HEK293 (cell line): ENCODE measurements around the gene GRID2.
"Not testable (repeated sequence)": the region's sequence is repeated elsewhere in the genome, so short reads cannot be mapped to it uniquely, and the experiment has no call there.

Experiments
- CTCF ChIA-PET: fragments of 350-600 bp; formaldehyde crosslinking; extraction: SDS; loops from one replicate; lab custom pipeline; 2021; ENCODE audit warnings: antibody characterized with exemption; lab: Yijun Ruan, JAX
- POLR2A ChIA-PET: fragments of 300-600 bp; formaldehyde crosslinking; extraction: SDS; loops from one replicate; lab custom pipeline; 2020; ENCODE audit warnings: antibody characterized with exemption, inconsistent platforms; lab: Yijun Ruan, JAX
- H3K27ac ChIP-seq: fragments of 200-500 bp; sonication (Bioruptor generic); 2 replicates; pipeline ENCODE4 v1.5.1; 2014; ENCODE audit warnings: low read depth, low read length, control low read depth, inconsistent platforms; ENCODE audit errors: extremely low read depth
- H3K36me3 ChIP-seq, 2 experiments: fragments of 200-500 bp in 1 of 2; sonication (Bioruptor generic) in 1 of 2; 1 replicate in 1 of 2; 2 replicates in 1 of 2; pipeline ENCODE4 v1.5.1; 2014 to 2017; ENCODE audit warnings: inconsistent platforms in 2 of 2, low read length in 2 of 2; ENCODE audit not compliant: control insufficient read depth in 2 of 2, insufficient read depth in 1 of 2
- H3K4me1 ChIP-seq: fragments of 200-500 bp; sonication (Bioruptor generic); 2 replicates; pipeline ENCODE4 v1.5.1; 2014; ENCODE audit warnings: mild to moderate bottlenecking, low read length, inconsistent platforms; ENCODE audit not compliant: control insufficient read depth, insufficient read depth
- H3K4me3 ChIP-seq: 2 replicates; pipeline ENCODE4 v1.5.1; 2011; ENCODE audit warnings: low read depth, mild to moderate bottlenecking, control low read depth, low read length, moderate library complexity
- H3K9me3 ChIP-seq: fragments of 200-500 bp; sonication (Bioruptor generic); 2 replicates; pipeline ENCODE4 v1.5.1; 2014; ENCODE audit warnings: low read depth, low read length, inconsistent platforms; ENCODE audit not compliant: control insufficient read depth, insufficient read depth
- HOXC10 ChIP-seq: sonication (generic); formaldehyde crosslinking; IDR thresholded peaks from 2 replicates; pipeline ENCODE4 v1.8.1; 2023; ENCODE audit warnings: mild to moderate bottlenecking, missing genetic modification reagents
- MYNN ChIP-seq: fragments of 450-650 bp; formaldehyde crosslinking; IDR thresholded peaks from 2 replicates; pipeline ENCODE4 v1.5.1; 2016; ENCODE audit warnings: missing biosample characterization, missing genetic modification characterization, borderline replicate concordance
- ZNF133 ChIP-seq: fragments of 450-650 bp; formaldehyde crosslinking; IDR thresholded peaks from 2 replicates; pipeline ENCODE4 v1.5.1; 2016; ENCODE audit warnings: missing biosample characterization, missing genetic modification characterization
- ZNF394 ChIP-seq: fragments of 450-650 bp; formaldehyde crosslinking; IDR thresholded peaks from 2 replicates; pipeline ENCODE4 v1.5.1; 2016; ENCODE audit warnings: missing biosample characterization, missing genetic modification characterization, mild to moderate bottlenecking, moderate library complexity, borderline replicate concordance
- ZNF423 ChIP-seq: fragments of 450-650 bp; formaldehyde crosslinking; IDR thresholded peaks from 2 replicates; pipeline ENCODE4 v1.5.1; 2016; ENCODE audit warnings: missing biosample characterization, missing genetic modification characterization
- ZNF426 ChIP-seq: fragments of 450-650 bp; formaldehyde crosslinking; IDR thresholded peaks from 2 replicates; pipeline ENCODE4 v1.5.1; 2017; ENCODE audit warnings: missing biosample characterization, missing genetic modification characterization, mild to moderate bottlenecking, inconsistent platforms, moderate library complexity
- ZNF555 ChIP-seq: fragments of 450-650 bp; formaldehyde crosslinking; conservative IDR thresholded peaks from 2 replicates; pipeline ENCODE4 v1.5.1; 2017; ENCODE audit warnings: missing biosample characterization, mild to moderate bottlenecking, missing genetic modification characterization, inconsistent platforms
- ZNF626 ChIP-seq: fragments of 450-650 bp; sonication (Bioruptor Pico); formaldehyde crosslinking; IDR thresholded peaks from 2 replicates; pipeline ENCODE4 v1.5.1; 2018; ENCODE audit warnings: missing biosample characterization, missing genetic modification characterization, inconsistent platforms
- ZNF654 ChIP-seq: fragments of 450-650 bp; formaldehyde crosslinking; IDR thresholded peaks from 2 replicates; pipeline ENCODE4 v1.5.1; 2016; ENCODE audit warnings: low read depth, missing biosample characterization, missing genetic modification characterization
- ZXDB ChIP-seq: fragments of 450-650 bp; formaldehyde crosslinking; IDR thresholded peaks from 2 replicates; pipeline ENCODE4 v1.5.1; 2016; ENCODE audit warnings: missing biosample characterization, missing genetic modification characterization
- TF ChIP-seq, protein P1 (sequence below): fragments of 450-650 bp; formaldehyde crosslinking; conservative IDR thresholded peaks from 2 replicates; pipeline ENCODE4 v1.5.1; 2016; ENCODE audit warnings: low read depth, missing biosample characterization, missing genetic modification characterization
- TF ChIP-seq, protein P2 (sequence below): fragments of 450-650 bp; formaldehyde crosslinking; conservative IDR thresholded peaks from 2 replicates; pipeline ENCODE4 v1.5.1; 2016; ENCODE audit warnings: low read depth, missing biosample characterization, missing genetic modification characterization
- TF ChIP-seq, protein P3 (sequence below): fragments of 450-650 bp; formaldehyde crosslinking; IDR thresholded peaks from 2 replicates; pipeline ENCODE4 v1.5.1; 2016; ENCODE audit warnings: missing biosample characterization, missing genetic modification characterization, borderline replicate concordance
- TF ChIP-seq, protein P4 (sequence below): fragments of 450-650 bp; formaldehyde crosslinking; IDR thresholded peaks from 2 replicates; pipeline ENCODE4 v1.5.1; 2016; ENCODE audit warnings: missing biosample characterization, missing genetic modification characterization

GRID2 gene

DNA sequence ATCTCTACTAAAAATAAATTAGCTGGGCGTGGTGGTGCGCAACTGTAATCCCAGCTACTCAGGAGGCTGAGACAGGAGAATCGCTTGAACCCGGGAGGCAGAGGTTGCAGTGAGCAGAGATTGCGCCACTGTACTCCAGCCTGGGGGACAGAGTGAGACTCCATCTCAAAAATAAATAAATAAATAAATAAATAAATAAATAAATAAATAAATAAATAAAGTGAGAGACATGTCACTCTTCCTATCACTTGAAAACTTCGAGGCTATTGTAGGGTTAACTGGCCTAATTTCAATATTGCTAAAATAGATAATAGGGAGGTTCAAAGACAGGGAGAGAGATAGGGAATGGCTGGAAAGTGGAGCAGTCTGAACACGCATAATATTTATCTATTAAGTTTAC is 99.8 kb downstream of the GRID2 start:
- H3K27ac ChIP-seq, H3K9me3 ChIP-seq, H3K36me3 ChIP-seq, H3K4me1 ChIP-seq, POLR2A ChIA-PET, CTCF ChIA-PET, H3K4me3 ChIP-seq: not testable (repeated sequence)
- TF ChIP-seq, protein P1, sequence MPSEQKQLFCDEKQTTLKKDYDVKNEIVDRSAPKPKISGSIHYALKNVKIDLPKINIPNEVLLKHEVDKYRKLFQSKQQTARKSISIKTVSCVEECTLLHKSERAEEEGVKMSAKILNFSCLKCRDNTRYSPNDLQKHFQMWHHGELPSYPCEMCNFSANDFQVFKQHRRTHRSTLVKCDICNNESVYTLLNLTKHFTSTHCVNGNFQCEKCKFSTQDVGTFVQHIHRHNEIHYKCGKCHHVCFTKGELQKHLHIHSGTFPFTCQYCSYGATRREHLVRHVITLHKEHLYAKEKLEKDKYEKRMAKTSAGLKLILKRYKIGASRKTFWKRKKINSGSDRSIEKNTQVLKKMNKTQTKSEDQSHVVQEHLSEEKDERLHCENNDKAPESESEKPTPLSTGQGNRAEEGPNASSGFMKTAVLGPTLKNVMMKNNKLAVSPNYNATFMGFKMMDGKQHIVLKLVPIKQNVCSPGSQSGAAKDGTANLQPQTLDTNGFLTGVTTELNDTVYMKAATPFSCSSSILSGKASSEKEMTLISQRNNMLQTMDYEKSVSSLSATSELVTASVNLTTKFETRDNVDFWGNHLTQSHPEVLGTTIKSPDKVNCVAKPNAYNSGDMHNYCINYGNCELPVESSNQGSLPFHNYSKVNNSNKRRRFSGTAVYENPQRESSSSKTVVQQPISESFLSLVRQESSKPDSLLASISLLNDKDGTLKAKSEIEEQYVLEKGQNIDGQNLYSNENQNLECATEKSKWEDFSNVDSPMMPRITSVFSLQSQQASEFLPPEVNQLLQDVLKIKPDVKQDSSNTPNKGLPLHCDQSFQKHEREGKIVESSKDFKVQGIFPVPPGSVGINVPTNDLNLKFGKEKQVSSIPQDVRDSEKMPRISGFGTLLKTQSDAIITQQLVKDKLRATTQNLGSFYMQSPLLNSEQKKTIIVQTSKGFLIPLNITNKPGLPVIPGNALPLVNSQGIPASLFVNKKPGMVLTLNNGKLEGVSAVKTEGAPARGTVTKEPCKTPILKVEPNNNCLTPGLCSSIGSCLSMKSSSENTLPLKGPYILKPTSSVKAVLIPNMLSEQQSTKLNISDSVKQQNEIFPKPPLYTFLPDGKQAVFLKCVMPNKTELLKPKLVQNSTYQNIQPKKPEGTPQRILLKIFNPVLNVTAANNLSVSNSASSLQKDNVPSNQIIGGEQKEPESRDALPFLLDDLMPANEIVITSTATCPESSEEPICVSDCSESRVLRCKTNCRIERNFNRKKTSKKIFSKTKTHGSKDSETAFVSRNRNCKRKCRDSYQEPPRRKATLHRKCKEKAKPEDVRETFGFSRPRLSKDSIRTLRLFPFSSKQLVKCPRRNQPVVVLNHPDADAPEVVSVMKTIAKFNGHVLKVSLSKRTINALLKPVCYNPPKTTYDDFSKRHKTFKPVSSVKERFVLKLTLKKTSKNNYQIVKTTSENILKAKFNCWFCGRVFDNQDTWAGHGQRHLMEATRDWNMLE (tag by site-specific recombination), result peak; percentile 49; the same call in 1 of the 2 replicates
- TF ChIP-seq ZNF426 (tag by site-specific recombination) (peak; percentile 44), ZNF555 (peak; percentile 29; the same call in 1 of the 2 replicates), ZNF394 (peak; percentile 62; the same call in 1 of the 2 replicates), ZNF654 (tag by site-specific recombination) (0 out of 2 replicates have a peak, but pooled peaks have one; percentile 5), ZXDB (0 out of 2 replicates have a peak, but pooled peaks have one; percentile 18)
- TF ChIP-seq, protein P2, sequence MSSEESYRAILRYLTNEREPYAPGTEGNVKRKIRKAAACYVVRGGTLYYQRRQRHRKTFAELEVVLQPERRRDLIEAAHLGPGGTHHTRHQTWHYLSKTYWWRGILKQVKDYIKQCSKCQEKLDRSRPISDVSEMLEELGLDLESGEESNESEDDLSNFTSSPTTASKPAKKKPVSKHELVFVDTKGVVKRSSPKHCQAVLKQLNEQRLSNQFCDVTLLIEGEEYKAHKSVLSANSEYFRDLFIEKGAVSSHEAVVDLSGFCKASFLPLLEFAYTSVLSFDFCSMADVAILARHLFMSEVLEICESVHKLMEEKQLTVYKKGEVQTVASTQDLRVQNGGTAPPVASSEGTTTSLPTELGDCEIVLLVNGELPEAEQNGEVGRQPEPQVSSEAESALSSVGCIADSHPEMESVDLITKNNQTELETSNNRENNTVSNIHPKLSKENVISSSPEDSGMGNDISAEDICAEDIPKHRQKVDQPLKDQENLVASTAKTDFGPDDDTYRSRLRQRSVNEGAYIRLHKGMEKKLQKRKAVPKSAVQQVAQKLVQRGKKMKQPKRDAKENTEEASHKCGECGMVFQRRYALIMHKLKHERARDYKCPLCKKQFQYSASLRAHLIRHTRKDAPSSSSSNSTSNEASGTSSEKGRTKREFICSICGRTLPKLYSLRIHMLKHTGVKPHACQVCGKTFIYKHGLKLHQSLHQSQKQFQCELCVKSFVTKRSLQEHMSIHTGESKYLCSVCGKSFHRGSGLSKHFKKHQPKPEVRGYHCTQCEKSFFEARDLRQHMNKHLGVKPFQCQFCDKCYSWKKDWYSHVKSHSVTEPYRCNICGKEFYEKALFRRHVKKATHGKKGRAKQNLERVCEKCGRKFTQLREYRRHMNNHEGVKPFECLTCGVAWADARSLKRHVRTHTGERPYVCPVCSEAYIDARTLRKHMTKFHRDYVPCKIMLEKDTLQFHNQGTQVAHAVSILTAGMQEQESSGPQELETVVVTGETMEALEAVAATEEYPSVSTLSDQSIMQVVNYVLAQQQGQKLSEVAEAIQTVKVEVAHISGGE (tag by site-specific recombination), result peak; percentile 38; the same call in 1 of the 2 replicates

DNA sequence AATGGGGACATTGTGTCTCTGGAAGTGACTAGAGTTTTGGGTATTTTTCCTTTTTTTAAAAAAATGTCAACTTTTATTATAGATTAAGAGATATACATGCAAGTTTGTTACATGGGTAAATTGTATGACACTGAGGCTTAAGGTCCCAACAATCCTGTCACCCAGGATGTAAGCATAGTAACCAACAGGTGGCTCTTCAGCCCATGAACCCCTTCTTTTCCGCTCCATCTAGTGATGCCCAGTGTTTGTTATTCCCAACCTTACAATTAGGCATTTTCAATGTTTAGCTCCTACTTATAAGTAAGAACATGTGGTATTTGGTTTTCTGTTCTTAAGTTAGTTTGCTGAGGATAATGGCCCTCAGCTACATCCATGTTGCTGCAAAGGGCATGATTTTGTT is 102.7 kb downstream of the GRID2 start:
- no peaks in the 10 kb centered on the region for H3K4me1 ChIP-seq
- POLR2A ChIA-PET, result no interaction called here
- H3K9me3 ChIP-seq, result no peaks in the 10 kb centered on the region
- TF ChIP-seq HOXC10 (CRISPR knock-in tag) (no peak), ZNF133 (no peak), ZNF423 (tag by site-specific recombination) (no peak), ZNF626 (tag by site-specific recombination) (no peak), MYNN (tag by site-specific recombination) (no peak)
- TF ChIP-seq, protein P3, sequence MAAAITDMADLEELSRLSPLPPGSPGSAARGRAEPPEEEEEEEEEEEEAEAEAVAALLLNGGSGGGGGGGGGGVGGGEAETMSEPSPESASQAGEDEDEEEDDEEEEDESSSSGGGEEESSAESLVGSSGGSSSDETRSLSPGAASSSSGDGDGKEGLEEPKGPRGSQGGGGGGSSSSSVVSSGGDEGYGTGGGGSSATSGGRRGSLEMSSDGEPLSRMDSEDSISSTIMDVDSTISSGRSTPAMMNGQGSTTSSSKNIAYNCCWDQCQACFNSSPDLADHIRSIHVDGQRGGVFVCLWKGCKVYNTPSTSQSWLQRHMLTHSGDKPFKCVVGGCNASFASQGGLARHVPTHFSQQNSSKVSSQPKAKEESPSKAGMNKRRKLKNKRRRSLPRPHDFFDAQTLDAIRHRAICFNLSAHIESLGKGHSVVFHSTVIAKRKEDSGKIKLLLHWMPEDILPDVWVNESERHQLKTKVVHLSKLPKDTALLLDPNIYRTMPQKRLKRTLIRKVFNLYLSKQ, result no peak
- TF ChIP-seq, protein P4, sequence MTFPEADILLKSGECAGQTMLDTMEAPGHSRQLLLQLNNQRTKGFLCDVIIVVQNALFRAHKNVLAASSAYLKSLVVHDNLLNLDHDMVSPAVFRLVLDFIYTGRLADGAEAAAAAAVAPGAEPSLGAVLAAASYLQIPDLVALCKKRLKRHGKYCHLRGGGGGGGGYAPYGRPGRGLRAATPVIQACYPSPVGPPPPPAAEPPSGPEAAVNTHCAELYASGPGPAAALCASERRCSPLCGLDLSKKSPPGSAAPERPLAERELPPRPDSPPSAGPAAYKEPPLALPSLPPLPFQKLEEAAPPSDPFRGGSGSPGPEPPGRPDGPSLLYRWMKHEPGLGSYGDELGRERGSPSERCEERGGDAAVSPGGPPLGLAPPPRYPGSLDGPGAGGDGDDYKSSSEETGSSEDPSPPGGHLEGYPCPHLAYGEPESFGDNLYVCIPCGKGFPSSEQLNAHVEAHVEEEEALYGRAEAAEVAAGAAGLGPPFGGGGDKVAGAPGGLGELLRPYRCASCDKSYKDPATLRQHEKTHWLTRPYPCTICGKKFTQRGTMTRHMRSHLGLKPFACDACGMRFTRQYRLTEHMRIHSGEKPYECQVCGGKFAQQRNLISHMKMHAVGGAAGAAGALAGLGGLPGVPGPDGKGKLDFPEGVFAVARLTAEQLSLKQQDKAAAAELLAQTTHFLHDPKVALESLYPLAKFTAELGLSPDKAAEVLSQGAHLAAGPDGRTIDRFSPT (tag by site-specific recombination), result no peak
- TF ChIP-seq, all 188 proteins: peak for 0
- Histone ChIP-seq H3K36me3 (no peaks in the 10 kb centered on the region), H3K27ac (no peak overlapping the region), H3K4me3 (no peak overlapping the region)
- CTCF ChIA-PET, result no interaction called here
